IMR-90 (cell line): ENCODE data around the gene CA4. TPM values are rescaled to one million over a fixed set of nuclear protein-coding genes. Genes with fewer than 3 reads are reported as not detected.

Source experiments
- ELK1 ChIP-seq: fragments of 150-350 bp; IDR thresholded peaks from 2 replicates; pipeline ENCODE4 v1.6.1; 2016; ENCODE audit warnings: low read depth, mild to moderate bottlenecking, low read length, moderate library complexity, borderline replicate concordance
- RCOR1 ChIP-seq: IDR thresholded peaks from 2 replicates; pipeline ENCODE4 v1.6.1; 2012; ENCODE audit warnings: mild to moderate bottlenecking, low read length, improper control_type of control experiment; ENCODE audit not compliant: insufficient replicate concordance
- polyA plus RNA-seq, 3 experiments: library from polyadenylated mRNA; depleted of rRNA; stranded (reverse); fragments of >200 nt; gene quantifications; 2 replicates each; pipeline ENCODE4 v1.2.3, GENCODE V29; 2012; ENCODE audit warnings: low replicate concordance in 1 of 3
- total RNA-seq: library from RNA; depleted of rRNA; stranded (reverse); fragments of >200 nt; gene quantifications from 2 replicates; pipeline ENCODE4 v1.2.3, GENCODE V29; 2012

CA4 gene
- total and polyA plus RNA-seq, 2 of the 4 experiments (the other 2 are of a cell fraction) = not detected

- no peak for TF ChIP-seq ELK1
- TF ChIP-seq RCOR1 = no peak
Measured at GRCh38 chr17:60134396-60135150, 15.2 kb upstream of the CA4 start (continued).
